DND-41 (cell line): ENCODE measurements around the gene TBXA2R.
"Not testable (repeated sequence)": the region's sequence is repeated elsewhere in the genome, so short reads cannot be mapped to it uniquely, and the experiment has no call there.

Experiments used
- ATAC-seq: fragments of 200-7000 bp; cut with Tn5 transposase; 3 replicates; pipeline ENCODE4 v1.9.1; 2021; ENCODE audit warnings: low read depth; ENCODE audit not compliant: insufficient read depth
- DNase-seq: peaks from one replicate; pipeline ENCODE4 v3.0.0-alpha.2; 2020
- H2AFZ ChIP-seq: 2 replicates; pipeline ENCODE4 v1.6.0; 2012; ENCODE audit warnings: low read depth, low read length
- H3K27ac ChIP-seq: 2 replicates; pipeline ENCODE4 v1.5.1; 2012; ENCODE audit warnings: low read length, inconsistent platforms
- H3K27me3 ChIP-seq: fragments of 200-600 bp; sonication (generic); 2 replicates; pipeline ENCODE4 v1.6.0; 2012; ENCODE audit warnings: low read length, mild to moderate bottlenecking, inconsistent platforms; ENCODE audit not compliant: insufficient read depth, poor library complexity
- H3K36me3 ChIP-seq: 2 replicates; pipeline ENCODE4 v1.5.1; 2012; ENCODE audit warnings: low read length, inconsistent platforms; ENCODE audit not compliant: insufficient read depth
- H3K4me1 ChIP-seq: 2 replicates; pipeline ENCODE4 v1.5.1; 2012; ENCODE audit warnings: mild to moderate bottlenecking, low read length; ENCODE audit not compliant: insufficient read depth
- H3K4me2 ChIP-seq: 2 replicates; pipeline ENCODE4 v1.6.0; 2012; ENCODE audit warnings: mild to moderate bottlenecking, moderate library complexity, low read length, inconsistent platforms; ENCODE audit not compliant: insufficient read depth
- H3K4me3 ChIP-seq, 2 experiments: fragments of 200-600 bp in 1 of 2; shearing (Covaris generic) in 1 of 2; 2 replicates each; pipeline ENCODE4 v1.5.1; 2012 to 2016; ENCODE audit warnings: inconsistent platforms in 2 of 2, low read length in 2 of 2, mild to moderate bottlenecking in 2 of 2, low read depth in 1 of 2, moderate library complexity in 1 of 2
- H3K79me2 ChIP-seq: 2 replicates; pipeline ENCODE4 v1.6.0; 2012; ENCODE audit warnings: low read length, inconsistent platforms; ENCODE audit not compliant: insufficient read depth
- H3K9ac ChIP-seq: 2 replicates; pipeline ENCODE4 v1.6.0; 2012; ENCODE audit warnings: low read depth, mild to moderate bottlenecking, inconsistent platforms, low read length, moderate library complexity
- H3K9me3 ChIP-seq: 2 replicates; pipeline ENCODE4 v1.5.1; 2012; ENCODE audit warnings: low read length, moderate library complexity, mild to moderate bottlenecking, inconsistent platforms; ENCODE audit not compliant: insufficient read depth, severe bottlenecking
- H4K20me1 ChIP-seq: 2 replicates; pipeline ENCODE4 v1.6.0; 2012; ENCODE audit warnings: low read length; ENCODE audit not compliant: insufficient read depth
- CTCF ChIP-seq: IDR thresholded peaks from 2 replicates; pipeline ENCODE4 v1.5.1; 2012; ENCODE audit warnings: borderline replicate concordance, low read length, moderate library complexity, mild to moderate bottlenecking; ENCODE audit not compliant: poor library complexity, severe bottlenecking; ENCODE audit errors: extremely low read depth
- EZH2 ChIP-seq: IDR thresholded peaks from 3 replicates; pipeline ENCODE4 v1.6.1; 2012; ENCODE audit warnings: borderline replicate concordance, low read depth, mild to moderate bottlenecking, moderate library complexity, low read length, inconsistent platforms; ENCODE audit not compliant: severe bottlenecking

TBXA2R gene

GRCh38 chr19:3651684-3652083 is 45.0 kb upstream of the TBXA2R start:
- Histone ChIP-seq H3K4me3 (no peak overlapping the region), H2AFZ (no peak overlapping the region), H3K36me3 (peaks cover 55% of the 10 kb centered on the region), H4K20me1 (no peaks in the 10 kb centered on the region; the same call in none of the 2 replicates), H3K27ac (no peak overlapping the region), H3K9ac (no peak overlapping the region), H3K4me1 (no peaks in the 10 kb centered on the region), H3K27me3 (no peaks in the 10 kb centered on the region), H3K4me2 (no peak overlapping the region), H3K79me2 (no peaks in the 10 kb centered on the region), H3K9me3 (no peaks in the 10 kb centered on the region)
- ATAC-seq, result no peak
- TF ChIP-seq EZH2, result no peak
- no peak for TF ChIP-seq CTCF
- DNase-seq, result no peak

- H3K27ac ChIP-seq, result no peak overlapping the region
- no peak for ATAC-seq
- no peak overlapping the region for H2AFZ ChIP-seq
- H3K9me3 ChIP-seq, result no peaks in the 10 kb centered on the region
- H3K9ac ChIP-seq, result no peak overlapping the region
- H3K4me2 ChIP-seq, result no peak overlapping the region
- no peaks in the 10 kb centered on the region for H3K4me1 ChIP-seq
- no peak overlapping the region for H3K4me3 ChIP-seq
- no peak for DNase-seq
- TF ChIP-seq CTCF (no peak), EZH2 (no peak)
- no peaks in the 10 kb centered on the region for H3K27me3 ChIP-seq
- no peaks in the 10 kb centered on the region; the same call in none of the 2 replicates for H4K20me1 ChIP-seq
- no peaks in the 10 kb centered on the region for H3K79me2 ChIP-seq
- peaks cover 44% of the 10 kb centered on the region for H3K36me3 ChIP-seq
Measured at GRCh38 chr19:3649888-3650287, 43.2 kb upstream of the TBXA2R start.

- Histone ChIP-seq H3K4me1 (no peaks in the 10 kb centered on the region), H3K27me3 (no peaks in the 10 kb centered on the region), H3K9ac (no peak overlapping the region), H3K36me3 (peaks cover 34% of the 10 kb centered on the region), H3K4me3 (no peak overlapping the region), H3K4me2 (no peak overlapping the region), H3K9me3 (no peaks in the 10 kb centered on the region), H4K20me1 (no peaks in the 10 kb centered on the region; the same call in none of the 2 replicates), H2AFZ (no peak overlapping the region), H3K27ac (no peak overlapping the region), H3K79me2 (no peaks in the 10 kb centered on the region)
- ATAC-seq (no peak), DNase-seq (no peak)
- TF ChIP-seq CTCF, result no peak
- TF ChIP-seq EZH2, result no peak
Measured at GRCh38 chr19:3648037-3648905, 41.6 kb upstream of the TBXA2R start.

- H3K79me2 ChIP-seq, H3K4me1 ChIP-seq, H4K20me1 ChIP-seq, H3K4me2 ChIP-seq, DNase-seq, H3K4me3 ChIP-seq, H2AFZ ChIP-seq, H3K9ac ChIP-seq, H3K27me3 ChIP-seq, ATAC-seq, H3K9me3 ChIP-seq, H3K27ac ChIP-seq: not testable (repeated sequence)
- peaks cover 34% of the 10 kb centered on the region for H3K36me3 ChIP-seq
Measured at GRCh38 chr19:3647102-3647501, 40.4 kb upstream of the TBXA2R start.
